ENCODE data around the gene CMC2. TPM values are rescaled to one million over a fixed set of nuclear protein-coding genes. Genes with fewer than 3 reads are reported as not detected.

CMC2 gene
- total and polyA plus RNA-seq, 2 of the 13 experiments (the other 11 are each of a cell fraction or from before 2014, with no cell fraction given), result 116 to 129 TPM

DNA sequence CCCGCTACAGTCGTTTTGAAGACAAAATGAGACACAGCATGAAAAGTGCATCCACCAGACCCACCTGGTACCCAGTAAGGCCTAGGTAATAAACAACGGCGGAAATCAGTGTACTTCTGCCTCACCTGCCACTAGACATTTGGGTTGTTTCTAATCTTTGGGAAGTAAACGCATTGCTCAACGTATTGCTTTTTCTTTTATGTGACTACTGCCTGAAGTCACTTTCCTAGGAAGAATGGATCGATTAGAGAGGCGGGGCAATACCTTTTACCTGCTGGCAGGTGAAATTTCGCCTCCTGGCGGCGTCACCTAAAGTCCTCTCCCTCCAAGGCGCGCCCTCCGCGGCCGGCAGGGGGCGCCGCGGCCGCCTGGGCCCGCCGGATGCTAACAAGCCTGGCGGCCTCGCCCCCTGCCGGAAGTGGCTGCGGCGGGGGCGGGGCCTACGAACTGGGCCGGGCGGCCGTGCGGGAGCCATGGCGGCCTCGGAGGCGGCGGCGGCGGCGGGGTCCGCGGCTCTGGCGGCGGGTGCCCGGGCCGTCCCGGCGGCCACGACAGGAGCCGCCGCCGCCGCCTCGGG, 28.8 kb upstream of the CMC2 start, which contains the start of gene ATMIN (continued):
- TF ChIP-seq, protein P1, sequence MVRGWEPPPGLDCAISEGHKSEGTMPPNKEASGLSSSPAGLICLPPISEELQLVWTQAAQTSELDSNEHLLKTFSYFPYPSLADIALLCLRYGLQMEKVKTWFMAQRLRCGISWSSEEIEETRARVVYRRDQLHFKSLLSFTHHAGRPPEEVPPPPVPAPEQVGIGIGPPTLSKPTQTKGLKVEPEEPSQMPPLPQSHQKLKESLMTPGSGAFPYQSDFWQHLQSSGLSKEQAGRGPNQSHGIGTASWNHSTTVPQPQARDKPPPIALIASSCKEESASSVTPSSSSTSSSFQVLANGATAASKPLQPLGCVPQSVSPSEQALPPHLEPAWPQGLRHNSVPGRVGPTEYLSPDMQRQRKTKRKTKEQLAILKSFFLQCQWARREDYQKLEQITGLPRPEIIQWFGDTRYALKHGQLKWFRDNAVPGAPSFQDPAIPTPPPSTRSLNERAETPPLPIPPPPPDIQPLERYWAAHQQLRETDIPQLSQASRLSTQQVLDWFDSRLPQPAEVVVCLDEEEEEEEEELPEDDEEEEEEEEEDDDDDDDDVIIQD (CRISPR knock-in tag; IDR thresholded peaks at IDR 0.05; ENCODE audit: low read depth), result no peak
- TF ChIP-seq ATF7-NPFF (CRISPR knock-in tag; IDR thresholded peaks at IDR 0.05; ENCODE audit: low read depth), result peak; percentile 67
- TF ChIP-seq ZFYVE20 (CRISPR knock-in tag; IDR thresholded peaks at IDR 0.05; ENCODE audit: borderline replicate concordance, low read depth), result 0 out of 2 replicates have a peak, but pooled peaks have one; percentile 7
- TF ChIP-seq ISL2 (CRISPR knock-in tag; IDR thresholded peaks at IDR 0.05), result peak; percentile 43; the same call in 1 of the 2 replicates
- TF ChIP-seq TCF12 (IDR thresholded peaks at IDR 0.05), result no peak
- no peak for TF ChIP-seq TCF12 (CRISPR knock-in tag; IDR thresholded peaks at IDR 0.05)
- TF ChIP-seq, protein P2, sequence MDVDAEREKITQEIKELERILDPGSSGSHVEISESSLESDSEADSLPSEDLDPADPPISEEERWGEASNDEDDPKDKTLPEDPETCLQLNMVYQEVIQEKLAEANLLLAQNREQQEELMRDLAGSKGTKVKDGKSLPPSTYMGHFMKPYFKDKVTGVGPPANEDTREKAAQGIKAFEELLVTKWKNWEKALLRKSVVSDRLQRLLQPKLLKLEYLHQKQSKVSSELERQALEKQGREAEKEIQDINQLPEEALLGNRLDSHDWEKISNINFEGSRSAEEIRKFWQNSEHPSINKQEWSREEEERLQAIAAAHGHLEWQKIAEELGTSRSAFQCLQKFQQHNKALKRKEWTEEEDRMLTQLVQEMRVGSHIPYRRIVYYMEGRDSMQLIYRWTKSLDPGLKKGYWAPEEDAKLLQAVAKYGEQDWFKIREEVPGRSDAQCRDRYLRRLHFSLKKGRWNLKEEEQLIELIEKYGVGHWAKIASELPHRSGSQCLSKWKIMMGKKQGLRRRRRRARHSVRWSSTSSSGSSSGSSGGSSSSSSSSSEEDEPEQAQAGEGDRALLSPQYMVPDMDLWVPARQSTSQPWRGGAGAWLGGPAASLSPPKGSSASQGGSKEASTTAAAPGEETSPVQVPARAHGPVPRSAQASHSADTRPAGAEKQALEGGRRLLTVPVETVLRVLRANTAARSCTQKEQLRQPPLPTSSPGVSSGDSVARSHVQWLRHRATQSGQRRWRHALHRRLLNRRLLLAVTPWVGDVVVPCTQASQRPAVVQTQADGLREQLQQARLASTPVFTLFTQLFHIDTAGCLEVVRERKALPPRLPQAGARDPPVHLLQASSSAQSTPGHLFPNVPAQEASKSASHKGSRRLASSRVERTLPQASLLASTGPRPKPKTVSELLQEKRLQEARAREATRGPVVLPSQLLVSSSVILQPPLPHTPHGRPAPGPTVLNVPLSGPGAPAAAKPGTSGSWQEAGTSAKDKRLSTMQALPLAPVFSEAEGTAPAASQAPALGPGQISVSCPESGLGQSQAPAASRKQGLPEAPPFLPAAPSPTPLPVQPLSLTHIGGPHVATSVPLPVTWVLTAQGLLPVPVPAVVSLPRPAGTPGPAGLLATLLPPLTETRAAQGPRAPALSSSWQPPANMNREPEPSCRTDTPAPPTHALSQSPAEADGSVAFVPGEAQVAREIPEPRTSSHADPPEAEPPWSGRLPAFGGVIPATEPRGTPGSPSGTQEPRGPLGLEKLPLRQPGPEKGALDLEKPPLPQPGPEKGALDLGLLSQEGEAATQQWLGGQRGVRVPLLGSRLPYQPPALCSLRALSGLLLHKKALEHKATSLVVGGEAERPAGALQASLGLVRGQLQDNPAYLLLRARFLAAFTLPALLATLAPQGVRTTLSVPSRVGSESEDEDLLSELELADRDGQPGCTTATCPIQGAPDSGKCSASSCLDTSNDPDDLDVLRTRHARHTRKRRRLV (CRISPR knock-in tag; IDR thresholded peaks at IDR 0.05), result peak; percentile 45; the same call in 1 of the 2 replicates
- no peak for TF ChIP-seq SOX5 (CRISPR knock-in tag; IDR thresholded peaks at IDR 0.05; ENCODE audit: borderline replicate concordance)
- TF ChIP-seq ZNF557 (CRISPR knock-in tag; IDR thresholded peaks at IDR 0.05), result no peak
- TF ChIP-seq YEATS4 (CRISPR knock-in tag; IDR thresholded peaks at IDR 0.05; ENCODE audit: borderline replicate concordance), result no peak
- no peak for TF ChIP-seq SP2 (CRISPR knock-in tag; IDR thresholded peaks at IDR 0.05)
- TF ChIP-seq, protein P3, sequence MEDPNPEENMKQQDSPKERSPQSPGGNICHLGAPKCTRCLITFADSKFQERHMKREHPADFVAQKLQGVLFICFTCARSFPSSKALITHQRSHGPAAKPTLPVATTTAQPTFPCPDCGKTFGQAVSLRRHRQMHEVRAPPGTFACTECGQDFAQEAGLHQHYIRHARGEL (CRISPR knock-in tag; IDR thresholded peaks at IDR 0.05), result no peak
- TF ChIP-seq, protein P4, sequence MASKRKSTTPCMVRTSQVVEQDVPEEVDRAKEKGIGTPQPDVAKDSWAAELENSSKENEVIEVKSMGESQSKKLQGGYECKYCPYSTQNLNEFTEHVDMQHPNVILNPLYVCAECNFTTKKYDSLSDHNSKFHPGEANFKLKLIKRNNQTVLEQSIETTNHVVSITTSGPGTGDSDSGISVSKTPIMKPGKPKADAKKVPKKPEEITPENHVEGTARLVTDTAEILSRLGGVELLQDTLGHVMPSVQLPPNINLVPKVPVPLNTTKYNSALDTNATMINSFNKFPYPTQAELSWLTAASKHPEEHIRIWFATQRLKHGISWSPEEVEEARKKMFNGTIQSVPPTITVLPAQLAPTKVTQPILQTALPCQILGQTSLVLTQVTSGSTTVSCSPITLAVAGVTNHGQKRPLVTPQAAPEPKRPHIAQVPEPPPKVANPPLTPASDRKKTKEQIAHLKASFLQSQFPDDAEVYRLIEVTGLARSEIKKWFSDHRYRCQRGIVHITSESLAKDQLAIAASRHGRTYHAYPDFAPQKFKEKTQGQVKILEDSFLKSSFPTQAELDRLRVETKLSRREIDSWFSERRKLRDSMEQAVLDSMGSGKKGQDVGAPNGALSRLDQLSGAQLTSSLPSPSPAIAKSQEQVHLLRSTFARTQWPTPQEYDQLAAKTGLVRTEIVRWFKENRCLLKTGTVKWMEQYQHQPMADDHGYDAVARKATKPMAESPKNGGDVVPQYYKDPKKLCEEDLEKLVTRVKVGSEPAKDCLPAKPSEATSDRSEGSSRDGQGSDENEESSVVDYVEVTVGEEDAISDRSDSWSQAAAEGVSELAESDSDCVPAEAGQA (IDR thresholded peaks at IDR 0.05; ENCODE audit: low read depth), result peak; percentile 18; the same call in 1 of the 2 replicates
- TF ChIP-seq, protein P4 (CRISPR knock-in tag; IDR thresholded peaks at IDR 0.05; ENCODE audit: borderline replicate concordance), result no peak
- TF ChIP-seq ARNTL (CRISPR knock-in tag; IDR thresholded peaks at IDR 0.05), result 0 out of 2 replicates have a peak, but pooled peaks have one; percentile 24
- TF ChIP-seq SMAD3 (CRISPR knock-in tag; IDR thresholded peaks at IDR 0.05), result peak; percentile 55; the same call in 1 of the 2 replicates
- TF ChIP-seq FOXK1 (CRISPR knock-in tag; IDR thresholded peaks at IDR 0.05; ENCODE audit: borderline replicate concordance, low read depth), result no peak
- peak; percentile 78; the same call in 1 of the 2 replicates for TF ChIP-seq ZMYM4 (CRISPR knock-in tag; IDR thresholded peaks at IDR 0.05)
